HG02870 (cell line): ENCODE measurements around the gene LRRC4B.

Experiments
- ATAC-seq: cut with Tn5 transposase; IDR thresholded peaks from one replicate; pipeline ENCODE4 v1.9.1; 2021; ENCODE audit warnings: mild to moderate bottlenecking, moderate library complexity; ENCODE audit not compliant: unreplicated experiment

Gene LRRC4B

DNA sequence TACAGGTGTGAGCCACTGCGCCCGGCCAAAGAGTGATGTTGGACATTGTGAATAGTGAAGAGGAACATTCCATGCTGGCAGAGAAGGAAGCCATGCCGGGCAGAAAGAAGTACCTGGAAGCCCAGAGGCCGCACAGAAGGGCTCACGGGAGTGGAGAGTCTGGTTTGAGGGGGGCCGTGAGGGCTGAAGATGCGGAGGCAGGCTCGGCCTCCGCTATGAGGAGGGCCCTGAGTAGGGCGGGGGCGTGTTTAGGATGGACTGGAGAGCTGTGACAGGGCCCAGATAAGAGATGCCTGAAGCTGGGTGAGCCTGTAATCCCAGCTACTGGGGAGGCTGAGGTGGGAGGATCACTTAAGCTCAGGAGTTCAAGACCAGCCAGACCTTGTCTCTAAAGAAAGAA lies 58.9 kb downstream of the LRRC4B start:
- ATAC-seq = no peak

DNA sequence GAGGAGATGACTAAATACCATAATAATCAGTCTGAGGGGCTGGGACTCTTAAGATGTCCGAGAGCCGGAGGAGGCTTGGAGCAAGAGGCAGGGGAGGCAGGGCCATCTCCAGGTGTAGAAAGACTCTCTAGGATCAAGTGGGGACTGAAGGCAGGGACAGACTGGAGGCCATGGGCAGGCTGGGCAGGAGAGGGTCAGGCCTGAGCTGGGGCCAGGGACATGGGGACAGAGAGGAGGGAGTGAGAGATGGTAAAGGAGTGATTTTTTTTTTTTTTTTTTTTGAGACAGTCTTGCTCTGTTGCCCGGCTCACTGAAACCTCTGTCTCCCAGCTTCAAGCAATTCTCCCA lies 59.4 kb downstream of the LRRC4B start:
- no peak for ATAC-seq

DNA sequence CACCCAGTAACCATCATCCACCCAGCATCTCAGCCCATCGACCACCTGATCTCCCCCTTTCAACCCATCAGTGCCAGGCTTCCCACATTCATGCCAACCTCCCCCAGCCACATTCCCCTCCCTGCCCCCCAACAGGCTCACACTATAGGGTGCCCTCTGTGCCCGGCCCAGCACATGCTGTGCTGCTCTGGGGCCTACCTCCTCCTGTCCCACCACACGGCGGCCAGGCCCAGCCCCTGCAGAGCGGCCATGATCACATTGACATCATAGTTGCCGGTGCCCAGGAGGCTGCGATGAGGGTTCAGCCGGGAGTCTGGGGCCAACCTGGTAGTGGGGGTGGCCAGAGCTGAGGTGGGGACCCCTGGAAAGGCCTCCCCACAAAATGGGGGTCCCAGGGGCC lies 60.9 kb downstream of the LRRC4B start:
- ATAC-seq = no peak

DNA sequence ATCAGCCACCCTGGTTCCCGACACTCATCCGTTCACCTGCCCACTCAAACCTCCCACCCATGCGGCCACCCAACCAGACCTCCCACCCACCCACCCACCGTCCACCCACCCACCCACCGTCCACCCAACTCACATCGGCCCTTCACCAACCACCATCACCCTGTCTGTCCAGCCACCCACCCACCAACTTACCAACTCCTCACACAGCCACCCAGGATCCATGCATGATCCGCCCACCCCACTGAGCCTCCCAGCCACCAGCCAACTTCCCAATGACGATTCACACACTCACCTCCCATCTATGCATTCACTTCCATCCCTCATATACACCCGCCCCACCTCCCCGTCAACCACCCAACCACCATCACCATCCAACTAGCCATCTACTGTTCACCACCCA lies 61.5 kb downstream of the LRRC4B start:
- ATAC-seq = no peak

DNA sequence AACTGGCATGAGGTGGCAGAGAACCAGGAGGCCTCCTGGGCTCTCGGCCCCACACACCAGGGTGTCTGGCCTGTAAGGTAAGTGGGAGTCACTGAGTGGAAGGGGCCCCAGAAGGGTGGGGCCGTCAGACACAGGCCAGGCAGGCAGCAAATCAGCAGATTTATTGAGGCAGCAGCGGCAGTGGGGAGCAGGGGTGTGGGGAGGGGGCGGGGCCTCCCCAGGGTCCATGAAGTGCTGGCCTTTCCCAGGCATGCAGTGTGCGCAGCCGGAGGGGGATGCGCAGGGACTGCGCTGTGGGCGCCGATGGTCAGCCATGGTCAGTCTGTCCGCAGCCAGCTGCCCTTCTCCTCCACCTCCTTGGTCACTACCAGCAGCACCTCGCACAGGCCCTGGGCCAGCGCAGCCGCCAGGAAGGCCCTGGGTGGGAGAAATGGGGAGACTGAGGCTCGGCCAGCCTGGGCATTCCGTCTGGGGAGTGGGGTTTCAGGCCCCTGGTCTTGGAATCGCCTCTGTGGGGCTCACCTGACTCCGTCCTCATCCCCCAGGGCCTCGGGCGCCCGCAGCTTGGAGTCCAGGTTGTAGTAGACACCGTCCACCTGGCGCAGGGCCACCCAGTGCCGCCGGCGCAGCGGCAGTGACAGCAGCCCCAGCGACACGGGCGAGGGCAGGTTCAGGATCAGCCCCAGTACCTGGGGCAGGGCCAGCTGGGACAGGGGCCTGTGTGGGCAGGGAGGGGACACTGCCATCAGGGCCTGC lies 62.2 kb downstream of the LRRC4B start:
- no peak for ATAC-seq

DNA sequence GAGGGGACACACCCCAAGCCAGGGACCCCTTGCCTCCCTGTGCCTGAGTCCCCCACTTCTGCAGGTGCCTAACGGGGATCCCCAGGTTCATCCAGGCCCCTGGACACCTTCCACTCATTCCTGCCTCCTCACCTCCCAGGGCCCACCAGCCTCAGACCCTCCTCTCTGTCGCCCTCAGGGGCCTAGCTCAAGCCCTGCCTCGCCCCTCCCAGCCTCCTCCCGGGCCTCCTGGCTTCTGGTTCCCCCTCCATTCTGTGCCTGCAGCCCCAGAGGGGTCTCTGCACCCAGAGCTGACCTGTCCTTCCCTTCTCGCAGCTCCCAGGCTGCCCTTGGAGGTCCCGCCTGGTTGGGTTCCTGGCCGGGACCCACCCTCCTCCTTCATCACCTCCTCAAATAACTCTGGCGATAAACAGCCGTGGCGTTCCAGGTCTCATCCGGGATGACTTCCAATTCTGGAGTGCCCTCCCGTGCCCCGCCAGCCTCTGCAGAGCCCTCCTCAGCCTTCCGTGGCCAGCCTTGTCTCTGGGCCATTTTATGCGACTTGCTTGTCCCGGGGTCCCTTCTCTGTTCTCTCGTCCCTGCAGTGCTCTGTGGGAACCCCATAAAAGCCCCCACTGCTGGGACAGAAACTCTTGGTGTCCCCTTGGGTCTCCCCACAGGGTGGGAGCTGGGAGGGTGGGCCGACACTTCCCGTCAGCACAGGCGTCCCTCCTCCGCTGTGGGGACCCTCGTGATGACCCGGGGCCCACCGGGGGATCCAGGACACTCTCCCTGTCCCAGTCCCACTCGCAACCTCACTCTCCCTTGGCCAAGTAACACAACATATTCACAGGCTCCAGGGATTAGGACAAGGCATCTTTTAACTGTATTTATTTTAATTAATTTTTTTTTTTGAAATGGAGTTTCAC lies 66.4 kb downstream of the LRRC4B start:
- no peak for ATAC-seq

DNA sequence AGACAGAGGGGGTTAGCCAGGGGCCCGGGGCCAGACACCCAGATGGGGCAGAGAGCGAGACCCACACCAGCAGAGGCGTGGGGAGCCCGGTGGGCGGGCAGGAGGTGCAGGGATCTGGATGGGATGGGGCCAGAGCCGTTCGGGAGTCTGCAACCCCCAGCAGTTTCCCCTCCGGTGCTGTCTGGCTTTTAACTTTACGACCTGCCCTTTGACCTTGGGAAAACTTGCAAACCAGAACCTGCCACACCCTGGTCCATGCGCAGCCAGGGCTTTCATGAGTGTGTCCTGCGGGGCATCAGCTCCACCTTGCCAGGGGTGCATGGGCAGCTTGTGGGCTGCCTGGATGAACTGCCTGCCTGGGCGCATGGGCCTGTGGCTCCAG lies 67.1 kb downstream of the LRRC4B start:
- no peak for ATAC-seq

DNA sequence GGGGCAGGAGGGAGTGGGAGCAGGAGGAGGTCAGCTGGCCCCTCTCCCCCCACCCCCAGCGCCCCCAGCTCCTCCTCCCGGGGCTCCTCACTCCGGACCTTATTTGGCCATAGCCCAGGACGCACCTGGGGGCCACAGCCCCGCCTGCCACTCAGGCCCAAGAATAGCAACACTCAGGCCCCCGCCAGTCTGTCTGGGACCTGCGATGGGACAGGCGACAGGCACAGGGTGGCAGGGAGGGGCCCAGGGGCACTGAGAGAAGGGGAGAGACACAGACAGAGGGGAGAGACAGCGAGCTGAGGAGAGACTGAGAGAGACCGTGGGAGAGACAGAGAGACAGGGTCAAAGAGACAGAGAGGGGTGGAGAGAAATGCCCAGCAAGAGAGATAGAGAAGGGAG lies 67.5 kb downstream of the LRRC4B start:
- no peak for ATAC-seq

DNA sequence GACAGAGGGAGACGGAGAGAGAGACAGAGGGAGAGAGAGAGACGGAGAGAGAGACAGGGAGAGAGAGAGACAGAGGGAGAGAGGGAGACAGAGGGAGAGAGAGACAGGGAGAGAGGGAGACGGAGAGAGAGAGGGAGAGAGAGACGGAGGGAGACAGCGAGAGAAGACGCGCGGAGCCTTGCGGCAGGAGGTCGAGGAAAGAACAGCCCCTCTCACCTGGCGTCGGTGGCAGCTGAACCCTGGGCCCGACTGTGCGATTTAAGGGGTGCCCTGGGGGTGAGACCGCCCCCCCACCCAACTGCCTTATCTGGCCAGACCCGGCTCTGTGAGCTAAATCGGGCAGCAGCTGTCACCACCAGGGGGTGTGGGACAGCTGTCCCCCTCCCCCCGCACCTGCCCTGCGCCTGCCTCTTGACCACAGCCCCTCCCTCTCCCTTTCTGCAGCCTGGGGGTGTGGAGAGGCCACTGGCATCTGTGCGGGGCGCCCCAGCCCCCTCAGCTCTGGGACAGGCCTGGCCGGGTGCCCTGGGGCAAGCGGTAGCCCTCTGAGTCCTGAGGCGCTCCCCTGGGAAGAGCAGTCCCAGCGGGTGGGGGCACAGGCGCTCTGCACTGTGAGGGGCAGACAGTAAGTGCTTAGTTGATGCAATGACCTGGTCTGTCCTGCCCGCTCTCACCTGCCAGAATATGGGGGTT lies 68.0 kb downstream of the LRRC4B start:
- ATAC-seq = no peak

DNA sequence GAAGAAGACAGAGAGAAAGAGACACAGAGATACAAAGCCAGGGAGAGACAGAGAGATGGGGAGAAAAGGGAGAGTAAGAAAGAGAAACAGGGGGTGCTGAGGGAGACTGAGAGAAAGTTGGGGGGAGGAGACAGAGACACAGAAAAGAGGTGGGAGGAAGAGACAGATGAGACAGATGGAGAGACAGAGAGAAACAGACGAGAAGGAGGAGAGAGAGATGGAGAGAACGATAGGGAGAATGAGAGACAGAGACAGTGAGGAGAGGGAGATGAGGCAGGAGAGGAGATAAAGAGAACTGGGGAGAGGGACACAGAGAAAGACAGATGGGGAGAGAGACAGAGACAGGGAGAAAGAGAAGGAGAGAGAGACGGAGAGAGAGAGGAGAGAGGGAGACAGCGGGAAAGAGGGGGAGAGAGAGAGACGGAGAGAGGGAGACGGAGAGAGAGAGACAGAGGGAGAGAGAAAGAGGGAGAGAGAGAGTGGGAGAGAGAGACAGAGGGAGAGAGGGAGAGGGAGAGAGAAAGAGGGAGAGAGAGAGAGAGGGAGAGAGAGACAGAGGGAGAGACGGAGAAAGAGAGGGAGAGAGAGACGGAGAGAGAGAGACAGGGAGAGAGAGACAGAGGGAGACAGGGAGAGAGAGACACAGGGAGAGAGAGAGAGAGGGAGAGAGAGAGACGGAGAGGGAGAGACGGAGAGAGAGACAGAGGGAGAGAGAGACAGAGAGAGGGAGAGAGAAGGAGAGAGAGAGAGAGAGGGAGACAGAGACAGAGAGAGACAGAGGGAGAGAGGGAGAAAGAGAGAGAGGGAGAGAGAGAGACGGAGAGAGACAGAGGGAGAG lies 69.8 kb downstream of the LRRC4B start:
- no peak for ATAC-seq

DNA sequence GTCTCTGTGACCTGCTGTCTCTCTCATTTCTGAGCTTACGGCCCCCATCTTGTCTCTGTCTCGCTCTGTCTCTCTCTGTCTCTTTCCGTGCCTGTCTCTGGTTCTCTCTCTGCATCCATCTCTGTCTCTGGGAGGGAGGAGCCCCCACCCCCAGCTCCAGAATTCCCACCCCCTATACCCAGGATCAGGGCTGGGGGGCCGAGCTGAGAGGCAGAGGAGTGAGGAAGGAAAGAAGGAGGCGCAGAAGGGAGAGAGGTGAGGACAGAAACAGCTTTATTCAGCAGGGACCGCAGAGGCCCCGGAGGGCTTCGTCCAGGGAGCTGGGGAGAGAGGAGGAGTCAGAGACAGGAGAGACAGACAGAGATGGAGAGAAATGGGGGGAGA lies 71.2 kb downstream of the LRRC4B start:
- no peak for ATAC-seq

DNA sequence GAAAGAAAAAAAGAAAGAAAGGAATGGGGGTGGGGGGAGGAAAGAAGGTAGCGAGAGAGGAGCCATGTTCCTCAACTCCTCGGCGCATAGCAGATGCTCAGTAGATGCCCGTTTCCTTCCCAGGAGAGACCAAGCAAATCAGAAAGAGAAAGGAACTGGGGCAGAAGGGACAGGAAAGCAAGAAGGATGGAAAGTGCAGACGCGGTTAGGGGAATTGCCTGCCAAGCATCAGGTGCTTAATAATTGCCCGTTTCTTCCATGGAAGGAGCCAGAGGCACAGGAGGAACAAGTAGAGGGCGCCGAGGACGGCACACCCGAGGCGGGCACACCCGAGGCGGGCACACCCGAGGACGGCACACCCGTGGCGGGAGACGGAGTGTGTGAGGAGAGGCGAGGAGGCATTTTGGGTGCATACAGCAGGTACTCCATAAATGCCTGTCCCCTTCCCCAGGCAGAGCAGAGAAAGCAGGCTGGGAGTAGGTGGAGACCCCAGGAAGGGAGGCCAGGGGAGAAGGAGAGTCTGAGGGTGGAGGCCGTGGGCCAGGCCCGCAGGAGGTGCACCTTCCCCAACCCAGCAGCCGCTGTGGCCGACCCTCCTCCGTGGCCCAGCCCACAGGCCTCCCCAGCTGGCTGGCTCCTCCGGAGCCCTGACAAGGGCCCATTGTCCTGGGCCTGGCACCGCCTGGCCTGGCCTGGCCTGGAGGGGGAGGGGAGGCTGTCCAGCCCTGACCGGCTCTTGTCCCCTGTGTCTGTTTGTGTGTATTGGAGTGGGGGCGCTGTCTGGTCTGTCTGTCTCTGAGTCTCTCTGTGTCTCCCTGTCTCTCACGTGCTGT lies 71.8 kb downstream of the LRRC4B start:
- ATAC-seq = no peak

DNA sequence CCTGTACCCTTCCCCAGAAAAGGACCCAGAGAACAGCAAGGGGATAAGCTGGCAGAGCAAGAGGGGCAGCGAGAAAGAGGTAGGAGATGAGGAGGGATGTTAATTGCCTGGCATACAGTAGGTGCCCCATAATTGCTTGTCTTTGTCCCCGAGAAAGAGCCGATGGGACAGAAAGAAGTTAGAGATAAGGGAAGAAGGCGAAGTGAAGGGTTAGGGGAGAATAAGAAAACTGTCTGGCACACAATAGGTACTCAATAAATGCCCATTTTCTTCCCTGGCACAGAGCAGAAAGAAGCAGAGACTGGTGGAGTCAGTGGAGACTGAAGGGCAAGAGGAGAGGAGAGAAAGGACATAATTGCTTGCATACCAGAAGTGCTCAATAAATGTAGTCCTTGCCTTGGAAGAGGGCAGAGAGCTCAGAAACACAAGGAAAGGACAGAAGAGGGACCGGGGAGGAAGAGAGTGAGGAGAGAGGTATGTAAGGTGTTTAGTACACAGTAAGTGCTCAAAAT lies 73.2 kb downstream of the LRRC4B start:
- no peak for ATAC-seq

DNA sequence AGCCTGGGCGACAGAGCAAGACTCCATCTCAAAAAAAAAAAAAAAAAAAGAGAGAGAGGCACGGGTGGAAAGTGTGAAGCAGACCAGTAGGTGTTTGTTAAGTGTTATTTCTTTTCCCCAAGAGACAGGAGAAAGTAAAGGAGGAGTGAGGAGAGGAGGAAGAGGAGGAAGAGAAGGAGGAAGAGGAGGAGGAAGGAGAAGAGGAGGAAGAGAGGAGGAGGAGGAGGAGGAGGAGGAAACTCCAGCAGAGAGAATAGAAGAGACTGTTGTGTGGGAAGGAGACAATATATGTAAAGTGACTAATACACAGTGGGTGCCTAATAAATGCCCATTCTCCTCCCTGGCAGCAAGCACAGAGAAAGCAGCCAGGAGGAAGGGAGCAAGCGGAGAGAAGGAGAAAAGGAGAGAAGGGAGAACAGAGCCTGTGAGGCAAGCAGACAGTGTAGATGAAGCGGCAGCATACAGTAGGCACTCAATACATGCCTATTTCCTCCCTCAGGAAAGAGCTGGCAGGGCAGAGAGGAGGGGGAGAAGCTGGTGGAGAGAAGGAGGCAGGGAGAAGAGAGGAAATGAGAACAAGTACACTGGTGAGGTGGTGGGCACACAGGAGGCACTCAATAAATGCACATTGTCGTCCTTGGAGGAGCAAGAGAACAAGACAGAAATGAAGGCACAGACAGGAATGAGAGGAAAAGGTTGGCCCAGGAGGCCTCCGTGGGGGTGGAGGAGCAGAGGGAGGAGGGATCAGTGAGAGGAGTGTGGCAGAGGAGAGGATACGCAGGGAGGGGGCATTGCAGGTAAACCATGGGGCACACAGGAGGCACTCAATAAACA lies 73.8 kb downstream of the LRRC4B start:
- no peak for ATAC-seq

DNA sequence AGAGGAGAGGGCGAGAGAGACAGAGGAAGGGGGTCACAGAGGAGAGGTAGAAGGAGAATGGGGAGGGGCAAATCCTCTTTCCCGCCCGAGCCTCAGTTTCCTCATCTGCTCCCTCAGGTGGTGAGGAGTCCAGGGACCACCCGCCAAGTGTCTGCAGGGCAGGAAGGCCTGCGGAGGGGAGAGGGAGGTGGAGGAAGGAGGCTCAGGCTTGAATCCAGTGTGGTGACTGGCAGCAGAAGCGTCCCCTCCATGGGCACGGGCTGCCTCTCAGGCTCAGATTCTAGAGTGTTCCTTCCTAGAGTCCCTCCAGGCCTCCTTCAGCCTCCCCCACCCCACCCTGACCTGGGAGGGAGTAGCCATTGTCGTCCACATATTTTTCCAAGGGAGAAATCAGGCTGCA lies 75.1 kb downstream of the LRRC4B start:
- ATAC-seq = no peak

DNA sequence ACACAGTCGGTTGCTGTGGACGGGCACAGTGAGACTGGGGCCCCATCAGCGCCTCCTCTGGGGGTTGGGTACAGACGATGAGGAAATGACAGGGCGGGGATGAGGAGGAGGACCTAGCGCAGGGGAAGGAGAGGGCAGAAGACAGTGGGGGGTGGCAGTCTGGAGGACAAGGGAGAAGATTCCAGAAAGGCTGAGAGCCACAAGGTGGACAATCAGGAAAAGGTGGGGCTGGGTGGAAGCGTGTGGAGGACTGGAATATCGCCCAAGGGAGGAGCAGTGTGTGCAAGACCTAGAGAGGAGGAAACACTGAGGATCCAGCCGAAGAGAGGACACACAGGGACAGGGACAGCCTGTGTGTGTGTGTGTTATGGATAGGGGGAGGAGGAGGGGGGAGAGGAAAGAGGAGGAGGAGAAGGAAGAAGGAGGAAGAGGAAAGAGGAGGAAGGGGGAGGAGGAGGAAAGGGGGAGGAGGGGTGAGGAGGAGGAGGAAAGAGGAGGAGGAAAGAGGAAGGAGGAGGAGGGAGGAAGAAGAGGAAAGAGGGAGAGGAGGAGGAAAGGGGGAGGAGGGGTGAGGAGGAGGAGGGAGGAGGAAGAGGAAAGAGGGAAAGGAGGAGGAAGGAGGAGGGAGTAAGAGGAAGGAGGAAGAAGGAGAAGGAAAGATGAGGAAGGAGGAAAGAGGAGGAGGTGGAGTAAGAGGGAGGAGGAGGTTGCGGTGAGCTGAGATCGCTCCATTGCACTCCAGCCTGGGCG lies 75.8 kb downstream of the LRRC4B start:
- ATAC-seq = no peak

DNA sequence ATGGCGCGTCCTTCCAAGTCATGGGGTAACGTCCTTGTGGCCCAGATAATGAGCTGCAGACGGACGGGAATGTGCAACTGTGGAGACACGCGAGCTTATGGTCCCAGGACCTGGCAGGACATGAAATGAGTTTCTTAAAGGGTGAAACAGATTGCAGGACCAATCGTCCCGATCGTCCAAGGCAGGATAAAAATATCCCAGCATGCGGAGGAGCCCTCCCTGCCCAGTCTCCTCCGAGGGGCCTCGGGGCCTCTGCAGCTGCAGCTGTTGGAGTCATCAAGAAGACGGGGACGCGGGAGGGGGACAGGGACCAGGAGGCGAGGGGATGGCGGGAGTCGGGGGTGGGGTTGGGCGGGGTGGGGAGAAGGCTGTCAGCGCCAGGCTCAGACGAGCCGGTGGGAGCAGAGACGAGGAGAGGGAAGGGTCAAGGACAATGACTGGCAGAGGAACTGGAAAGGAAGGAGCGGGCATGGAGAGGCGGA lies 77.2 kb downstream of the LRRC4B start:
- no peak for ATAC-seq

DNA sequence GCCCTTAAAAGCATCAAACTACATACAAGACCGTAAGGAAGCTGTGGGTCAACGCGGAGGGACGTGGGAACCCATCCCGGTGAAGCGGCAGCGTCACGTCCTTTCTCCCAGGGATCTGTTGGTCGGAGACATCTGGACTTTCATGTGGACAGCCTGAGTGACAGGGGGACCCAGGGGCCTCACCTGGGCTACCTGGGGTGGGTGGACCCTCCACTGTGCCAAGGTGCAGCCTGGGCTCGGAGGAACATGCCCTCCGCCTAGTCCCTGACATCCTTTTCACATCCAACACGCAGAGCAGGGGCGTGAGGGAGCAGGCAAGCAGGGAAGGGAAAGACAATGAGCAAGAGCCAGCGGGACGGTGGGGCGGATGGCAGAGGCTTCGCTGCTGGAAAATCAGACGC lies 77.8 kb downstream of the LRRC4B start:
- no peak for ATAC-seq
